HG03280 (cell line): Measurements from ENCODE around the gene IFT74.
"Not testable (repeated sequence)": the region's sequence is repeated elsewhere in the genome, so short reads cannot be mapped to it uniquely, and the experiment has no call there.

ENCODE experiments used
- ATAC-seq: cut with Tn5 transposase; IDR thresholded peaks from one replicate; pipeline ENCODE4 v1.9.1; 2021; ENCODE audit warnings: mild to moderate bottlenecking, moderate library complexity; ENCODE audit not compliant: unreplicated experiment

IFT74 gene

DNA sequence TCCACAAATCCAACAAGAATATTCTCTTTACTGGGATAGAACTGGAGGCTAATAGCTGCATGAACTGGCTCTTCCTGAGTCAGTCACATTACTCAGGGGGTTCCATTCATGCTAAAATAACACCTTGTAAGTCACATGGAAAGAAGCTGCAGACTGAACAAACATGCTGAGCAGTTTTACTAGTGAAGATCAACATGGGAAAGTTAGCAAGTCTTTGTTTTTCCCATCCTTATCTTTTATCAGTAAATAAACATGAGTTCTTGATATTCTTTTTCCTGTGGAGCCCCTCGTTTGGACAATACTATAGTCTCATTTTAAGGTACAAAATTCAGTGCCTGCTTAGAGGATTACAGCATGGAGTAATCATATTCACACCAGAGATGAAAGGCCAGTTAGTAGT lies 109.1 kb downstream of the IFT74 start:
- no peak for ATAC-seq

- ATAC-seq, result no peak
Measured at GRCh38 chr9:27073841-27074728, 117.9 kb downstream of the IFT74 start.

GRCh38 chr9:27078685-27079084 lies 122.5 kb downstream of the IFT74 start:
- no peak for ATAC-seq

GRCh38 chr9:27085456-27085855 lies 129.2 kb downstream of the IFT74 start:
- ATAC-seq, result no peak

DNA sequence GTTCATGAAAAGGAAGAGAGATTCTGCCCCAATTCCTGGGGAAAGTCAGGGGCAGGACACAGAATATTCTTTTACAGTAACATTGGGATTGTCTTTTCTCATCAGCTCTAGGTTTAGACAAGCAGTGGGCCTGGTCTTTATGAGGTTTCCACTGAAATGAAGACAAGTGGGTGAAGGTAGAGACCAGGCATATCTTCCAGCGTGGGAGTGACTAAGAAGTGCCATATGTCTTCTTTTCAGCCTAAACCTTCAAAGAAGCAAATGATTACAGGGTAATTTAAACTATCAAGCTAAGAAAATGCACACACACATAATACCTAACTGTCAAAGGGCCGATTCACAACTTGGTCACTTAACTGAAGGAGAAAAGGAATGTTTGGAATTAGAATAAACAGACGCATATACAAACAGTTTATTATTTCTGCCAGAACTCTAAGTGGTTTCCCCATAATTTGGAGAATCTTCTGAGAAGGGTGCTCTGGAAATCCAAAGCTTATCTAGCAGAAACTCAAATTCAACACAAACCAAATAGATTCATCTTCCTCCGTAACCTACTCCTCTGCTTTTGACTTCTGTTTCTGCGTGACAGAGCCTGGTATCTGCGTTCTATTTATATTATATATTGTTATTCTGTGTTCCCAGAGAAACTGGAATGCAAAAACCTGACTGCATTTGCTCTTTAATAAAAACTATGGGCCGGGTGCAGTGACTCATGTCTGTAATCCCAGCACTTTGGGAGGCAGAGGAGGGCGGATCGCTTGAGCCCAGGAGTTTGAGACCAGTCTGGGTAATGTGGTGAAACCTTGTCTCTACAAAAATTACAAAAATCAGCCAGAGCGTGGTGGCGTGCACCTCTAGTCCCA lies 130.8 kb downstream of the IFT74 start:
- no peak for ATAC-seq

DNA sequence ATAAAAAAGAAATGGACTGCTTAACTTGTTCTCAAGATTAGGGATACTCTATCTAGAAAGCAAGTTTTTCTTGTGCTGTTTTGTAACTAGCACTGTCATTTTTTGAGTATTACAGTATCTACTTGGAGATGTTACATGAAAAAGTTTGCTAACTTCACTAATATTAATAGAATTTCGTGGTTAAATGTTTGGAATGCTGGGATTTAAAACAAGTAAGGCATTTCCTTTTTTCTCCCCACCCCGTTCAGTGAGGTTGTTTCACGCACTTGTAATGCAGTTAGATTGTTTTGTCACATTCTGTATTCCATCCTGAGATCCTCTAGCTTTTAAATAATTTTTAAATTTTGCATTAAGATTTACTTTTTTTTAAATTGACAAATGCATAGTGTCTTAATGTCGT lies 132.8 kb downstream of the IFT74 start:
- ATAC-seq, result no peak

DNA sequence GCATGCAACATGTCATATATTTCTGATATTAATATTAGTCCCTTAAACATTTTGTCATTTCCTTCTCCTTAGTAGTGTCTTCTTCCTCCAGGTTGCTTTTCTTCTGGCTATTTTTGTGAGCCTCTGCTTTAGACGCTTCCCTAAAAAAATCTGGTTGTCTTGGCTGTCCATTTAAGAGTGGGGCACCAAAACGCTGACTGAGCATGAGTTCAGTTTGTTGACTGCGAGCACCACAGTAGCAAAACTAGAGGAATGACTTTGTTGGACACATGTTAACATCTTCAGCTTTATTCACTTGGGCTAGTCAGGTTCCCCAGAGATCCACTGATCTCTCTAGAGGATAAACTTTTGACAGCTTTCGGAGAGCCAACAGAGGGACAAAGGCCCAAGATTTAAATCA lies 133.5 kb downstream of the IFT74 start:
- no peak for ATAC-seq

DNA sequence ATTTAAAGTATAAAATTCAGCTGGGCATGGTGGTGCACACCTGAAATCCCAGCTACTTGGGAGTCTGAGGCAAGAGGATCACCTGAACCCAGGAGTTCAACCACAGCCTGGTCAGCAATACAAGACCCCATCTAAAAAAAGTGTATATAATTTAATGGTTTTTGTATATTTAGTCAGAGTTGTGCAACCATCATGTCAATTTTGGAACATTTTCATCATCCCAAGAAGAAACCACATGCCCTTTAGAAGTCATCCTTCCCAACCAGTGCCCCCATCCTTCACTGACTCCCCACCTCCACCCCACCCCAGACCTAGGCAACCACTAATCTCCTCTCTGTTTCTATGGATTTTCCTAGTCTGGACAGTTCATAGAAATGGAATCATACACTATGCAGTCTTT lies 134.0 kb downstream of the IFT74 start:
- no peak for ATAC-seq

DNA sequence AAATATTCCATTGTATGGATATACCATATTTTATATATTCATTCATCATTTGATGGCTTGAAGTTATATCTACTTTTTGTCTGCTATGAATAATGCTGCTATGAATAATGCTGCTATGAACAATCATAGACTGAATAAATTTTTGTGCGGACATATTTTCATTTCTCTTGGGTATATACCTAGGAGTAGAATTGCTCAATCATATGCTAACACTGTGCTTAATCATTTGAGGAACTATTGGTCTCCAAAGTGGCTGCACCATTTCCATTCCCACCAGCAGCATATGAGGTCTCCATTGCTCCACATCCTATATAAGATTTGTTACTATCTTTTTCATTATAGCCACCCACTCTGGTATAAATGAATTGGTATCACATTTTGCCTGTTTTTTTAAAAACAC lies 134.5 kb downstream of the IFT74 start:
- ATAC-seq, result no peak

GRCh38 chr9:27092496-27092895 lies 136.3 kb downstream of the IFT74 start:
- ATAC-seq, result not testable (repeated sequence)

DNA sequence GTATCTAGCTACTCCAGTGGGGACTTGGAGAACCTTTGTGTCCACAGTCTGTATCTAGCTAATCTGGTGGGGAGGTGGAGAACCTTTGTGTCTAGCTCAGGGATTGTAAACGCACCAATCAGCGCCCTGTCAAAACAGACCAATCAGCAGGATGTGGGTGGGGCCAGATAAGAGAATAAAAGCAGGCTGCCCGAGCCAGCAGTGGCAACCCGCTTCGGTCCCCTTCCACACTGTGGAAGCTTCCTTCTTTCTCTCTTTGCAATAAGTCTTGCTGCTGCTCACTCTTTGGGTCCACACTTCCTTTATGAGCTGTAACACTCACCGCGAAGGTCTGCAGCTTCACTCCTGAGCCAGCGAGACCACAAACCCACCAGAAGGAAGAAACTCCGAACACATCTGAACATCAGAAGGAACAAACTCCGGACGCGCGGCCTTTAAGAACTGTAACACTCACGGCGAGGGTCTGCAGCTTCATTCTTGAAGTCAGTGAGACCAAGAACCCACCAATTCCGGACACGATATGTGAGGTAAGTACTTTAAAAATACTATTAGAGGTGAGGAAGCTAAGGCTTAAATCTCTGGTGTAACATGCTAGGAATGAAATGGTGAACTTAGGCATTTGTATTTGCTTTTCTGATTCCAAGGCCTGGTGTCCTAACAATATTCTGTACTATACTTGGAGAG lies 137.3 kb downstream of the IFT74 start:
- not testable (repeated sequence) for ATAC-seq

GRCh38 chr9:27094640-27095298 lies 138.6 kb downstream of the IFT74 start:
- no peak for ATAC-seq

- ATAC-seq, result no peak
Measured at GRCh38 chr9:27107241-27107640, 151.0 kb downstream of the IFT74 start.

- ATAC-seq, result no peak
Measured at GRCh38 chr9:27108981-27109541, 152.8 kb downstream of the IFT74 start, which contains the start of gene TEK. TSS of gene TEK (plus strand) at chr9:27109225. CDS start at chr9:27109591, 366 bp downstream.

- no peak for ATAC-seq
Measured at GRCh38 chr9:27109621-27110020, 153.4 kb downstream of the IFT74 start.

DNA sequence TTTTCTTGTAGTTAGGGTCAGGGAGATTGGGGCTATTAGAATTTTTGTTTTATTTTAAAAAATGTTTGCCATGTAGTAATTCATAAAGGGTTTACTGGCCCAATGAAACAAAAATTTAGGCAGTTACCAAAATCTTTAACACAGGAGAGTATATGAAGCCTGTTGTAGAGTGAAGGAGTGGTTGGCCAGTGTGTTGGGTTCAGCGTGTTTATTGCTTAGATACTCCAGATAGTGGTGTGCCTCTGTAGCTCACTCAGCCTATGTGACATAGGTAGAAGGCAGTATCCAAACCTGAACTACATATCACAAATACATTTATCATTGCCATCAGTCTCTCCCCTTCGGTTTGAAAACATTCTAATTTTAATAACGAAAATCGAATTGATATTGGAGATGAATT lies 154.0 kb downstream of the IFT74 start:
- no peak for ATAC-seq

GRCh38 chr9:27112235-27112634 lies 156.0 kb downstream of the IFT74 start:
- ATAC-seq, result no peak
